GM12878 (cell line): ENCODE results near the gene ADORA2B. TPM values are rescaled to one million over a fixed set of nuclear protein-coding genes. Genes with fewer than 3 reads are reported as not detected.

Experiments used
- ATAC-seq: fragments of 200-7000 bp; cut with Tn5 transposase; 3 replicates; pipeline ENCODE4 v1.9.1; 2020; ENCODE audit warnings: mild to moderate bottlenecking, moderate library complexity
- BruUV-seq: library from RNA; stranded (reverse); fragments of 400-500 nt; replicated peaks from 2 replicates; lab custom pipeline; 2021; lab: Mats Ljungman, UMichigan
- CTCF ChIA-PET: fragments of 300-600 bp; sonication (Branson Sonifier 250); formaldehyde crosslinking; extraction: SDS; loops from one replicate; lab custom pipeline; 2021; ENCODE audit warnings: inconsistent platforms; lab: Yijun Ruan, JAX
- POLR2A ChIA-PET: fragments of 350-600 bp; formaldehyde crosslinking; extraction: SDS; loops from one replicate; lab custom pipeline; 2021; ENCODE audit warnings: inconsistent platforms; lab: Charles Lee
- RAD21 ChIA-PET: fragments of 300-600 bp; sonication (Branson Sonifier 250); formaldehyde crosslinking; loops from one replicate; lab custom pipeline; 2023; ENCODE audit warnings: antibody characterized with exemption; ENCODE audit not compliant: unreplicated experiment; lab: Charles Lee
- SMC1A ChIA-PET: fragments of 300-600 bp; sonication (Branson Sonifier 250); formaldehyde crosslinking; loops from one replicate; lab custom pipeline; 2023; ENCODE audit not compliant: unreplicated experiment, uncharacterized antibody; lab: Charles Lee
- DNase-seq: peaks from one replicate; pipeline ENCODE4 v3.0.0-alpha.2; 2011; ENCODE audit warnings: low read depth, low spot score
- FAIRE-seq: peaks from 3 replicates; lab custom pipeline; 2011; peaks lifted over from hg19 to GRCh38; lab: Jason Lieb, UNC
- H2AFZ ChIP-seq: 2 replicates; pipeline ENCODE4 v1.6.0; 2011; ENCODE audit warnings: low read depth, low read length, control low read depth; ENCODE audit not compliant: control insufficient read depth
- H3K27ac ChIP-seq: 2 replicates; pipeline ENCODE4 v1.5.1; 2011; ENCODE audit warnings: control low read depth; ENCODE audit not compliant: control insufficient read depth, insufficient read depth
- H3K27me3 ChIP-seq, 2 experiments: replicated peaks in 1 of 2; 2 replicates each; pipeline versions ENCODE4 v1.6.0 to v1.6.1; 2011; ENCODE audit warnings: low read length in 1 of 2; ENCODE audit not compliant: control insufficient read depth in 2 of 2, insufficient read depth in 2 of 2
- H3K36me3 ChIP-seq, 2 experiments: 2 replicates each; pipeline ENCODE4 v1.5.1; 2011; ENCODE audit warnings: low read length in 1 of 2; ENCODE audit not compliant: control insufficient read depth in 2 of 2, insufficient read depth in 2 of 2
- H3K4me1 ChIP-seq: 2 replicates; pipeline ENCODE4 v1.6.1; 2011; ENCODE audit warnings: mild to moderate bottlenecking, low read length, moderate library complexity, mixed read lengths; ENCODE audit not compliant: control insufficient read depth, insufficient read depth
- H3K4me2 ChIP-seq: 2 replicates; pipeline ENCODE4 v1.6.0; 2011; ENCODE audit warnings: control low read depth; ENCODE audit not compliant: control insufficient read depth, insufficient read depth
- H3K4me3 ChIP-seq: fragments of 200-600 bp; sonication (generic); 2 replicates; pipeline ENCODE4 v1.5.1; 2016
- H3K79me2 ChIP-seq: 2 replicates; pipeline ENCODE4 v1.6.0; 2011; ENCODE audit warnings: low read length; ENCODE audit not compliant: control insufficient read depth, insufficient read depth
- H3K9ac ChIP-seq: 2 replicates; pipeline ENCODE4 v1.8.0; 2011; ENCODE audit warnings: low read length, control low read depth, mixed read lengths; ENCODE audit not compliant: control insufficient read depth, insufficient read depth
- H3K9me3 ChIP-seq: replicated peaks from 3 replicates; pipeline ENCODE4 v1.5.1; 2011; ENCODE audit warnings: mild to moderate bottlenecking, low read length; ENCODE audit not compliant: control insufficient read depth, insufficient read depth
- H4K20me1 ChIP-seq: 2 replicates; pipeline ENCODE4 v1.6.0; 2011; ENCODE audit not compliant: control insufficient read depth, insufficient read depth
- CTCF ChIP-seq, 3 experiments: IDR thresholded peaks in 2 of 3; conservative IDR thresholded peaks in 1 of 3; 2 replicates each; pipeline ENCODE4 v1.5.1; 2011; ENCODE audit warnings: low read depth in 3 of 3, low read length in 3 of 3, mild to moderate bottlenecking in 3 of 3, control low read depth in 2 of 3, moderate library complexity in 2 of 3, inconsistent platforms in 1 of 3, mixed read lengths in 1 of 3; ENCODE audit not compliant: control insufficient read depth in 2 of 3, insufficient read depth in 1 of 3; ENCODE audit errors: extremely low read depth in 1 of 3
- FOXK2 ChIP-seq: fragments of 450-650 bp; IDR thresholded peaks from 2 replicates; pipeline ENCODE4 v1.6.1; 2017; ENCODE audit warnings: mild to moderate bottlenecking, moderate library complexity
- MEF2A ChIP-seq: IDR thresholded peaks from 2 replicates; pipeline ENCODE4 v1.6.1; 2011; ENCODE audit warnings: low read depth, mild to moderate bottlenecking, low read length, moderate library complexity; ENCODE audit not compliant: insufficient read depth
- PRDM15 ChIP-seq: fragments of 450-650 bp; formaldehyde crosslinking; IDR thresholded peaks from 2 replicates; pipeline ENCODE4 v1.4.0; 2020; ENCODE audit warnings: mild to moderate bottlenecking, moderate library complexity
- ZBTB11 ChIP-seq: fragments of 450-650 bp; formaldehyde crosslinking; IDR thresholded peaks from 2 replicates; pipeline ENCODE4 v1.5.0; 2022; ENCODE audit warnings: mild to moderate bottlenecking, missing genetic modification characterization
- WGBS: methylation state at CpG from one replicate; pipeline ENCODE4 v1.1.6; 2016; ENCODE audit warnings: low lambda C conversion rate; ENCODE audit not compliant: insufficient replicate concordance, insufficient coverage; ENCODE audit errors: missing lambda C conversion rate; 5-methylcytosine and 5-hydroxymethylcytosine counted together
- in situ Hi-C: fragments of 300-500 bp; cut with MboI; formaldehyde crosslinking; loops from 9 replicates; pipeline ENCODE4 v1.14.3; 2018; ENCODE audit warnings: mixed read lengths
- intact Hi-C: fragments of 100-400 bp; cut with micrococcal nuclease; formaldehyde crosslinking; loops from one replicate; pipeline ENCODE4 v1.14.2; 2022; ENCODE audit not compliant: unreplicated experiment
- polyA plus RNA-seq, 11 experiments: library from polyadenylated mRNA; depleted of rRNA in 4 of 11; unstranded in 6 of 11; stranded (reverse) in 5 of 11; fragments of >200 nt; fragmentation: Nextera tagmentation in 4 of 11; fragmentation: Illumina TruSeq in 1 of 11; extraction: Ambion mirVana in 4 of 11; extraction: Trizol in 1 of 11; gene quantifications; 1 replicate in 1 of 11; 2 replicates in 10 of 11; pipeline versions ENCODE4 v1.2.1 to v1.2.3, GENCODE V29; 2011 to 2016; ENCODE audit warnings: inconsistent platforms in 2 of 11, missing spikeins in 2 of 11, low read depth in 1 of 11
- total RNA-seq, 4 experiments: library from RNA; depleted of rRNA in 3 of 4; stranded (reverse); fragments of >200 nt in 3 of 4; fragmentation: Illumina TruSeq in 1 of 4; extraction: Trizol in 1 of 4; gene quantifications; 2 replicates each; pipeline versions ENCODE4 v1.2.1 to v1.2.3, GENCODE V29; 2013 to 2021

The ADORA2B gene
- total and polyA plus RNA-seq, 10 of the 15 experiments (the other 5 are each of a cell fraction or from before 2014, with no cell fraction given) = 0.05 to 0.42 (median 0.17) TPM

- H3K4me3 ChIP-seq = no peak overlapping the region
- in situ Hi-C loops = no loop called here
- H3K9me3 ChIP-seq = peaks cover 2% of the 10 kb centered on the region
- no peak for DNase-seq
- H3K36me3 ChIP-seq = peaks cover 5 to 6% of the 10 kb centered on the region in 2 experiments; a peak in 3 of 4 replicates
- no TSS peak for BruUV-seq
- H3K4me2 ChIP-seq = no peak overlapping the region
- H3K27ac ChIP-seq = no peak overlapping the region
- H3K79me2 ChIP-seq = peaks cover 23% of the 10 kb centered on the region
- intact Hi-C loops = no loop called here
- FAIRE-seq = no peak
- H3K9ac ChIP-seq = no peak overlapping the region
- ChIA-PET CTCF (no interaction called here), RAD21 (no interaction called here), POLR2A (no interaction called here), SMC1A (no interaction called here)
- peaks cover 11% of the 10 kb centered on the region for H3K4me1 ChIP-seq
- no peak overlapping the region for H2AFZ ChIP-seq
- H4K20me1 ChIP-seq = no peaks in the 10 kb centered on the region
- no peak for ATAC-seq
- WGBS = 100% methylated on average over 2 of the region's 2 CpGs
- no peaks in the 10 kb centered on the region for H3K27me3 ChIP-seq
- no peak for TF ChIP-seq PRDM15 (CRISPR knock-in tag)
Measured at GRCh38 chr17:16002708-16003260, 57.9 kb downstream of the ADORA2B start.

GRCh38 chr17:16003841-16004240 lies 58.9 kb downstream of the ADORA2B start:
- peaks cover 23% of the 10 kb centered on the region for H3K79me2 ChIP-seq
- no peak overlapping the region for H3K4me3 ChIP-seq
- no peak overlapping the region for H3K4me2 ChIP-seq
- intact Hi-C loops (no loop called here), in situ Hi-C loops (no loop called here)
- ChIA-PET SMC1A (interaction anchor here (1.4 kb wide), 1 partner anchor 22 kb away, joined by 5 read pairs; no protein-coding TSS in a partner anchor), RAD21 (no interaction called here), CTCF (no interaction called here), POLR2A (no interaction called here)
- H2AFZ ChIP-seq = no peak overlapping the region
- FAIRE-seq = no peak
- H3K9me3 ChIP-seq = peaks cover 2% of the 10 kb centered on the region
- H4K20me1 ChIP-seq = no peaks in the 10 kb centered on the region
- no peak overlapping the region for H3K27ac ChIP-seq
- BruUV-seq = no TSS peak
- no peak overlapping the region for H3K9ac ChIP-seq
- ATAC-seq = no peak
- H3K4me1 ChIP-seq = peaks cover 4% of the 10 kb centered on the region
- 100% methylated on average over 1 of the region's 1 CpG for WGBS
- H3K27me3 ChIP-seq = no peaks in the 10 kb centered on the region
- DNase-seq = no peak
- peaks cover 5 to 6% of the 10 kb centered on the region in 2 experiments; a peak in 3 of 4 replicates for H3K36me3 ChIP-seq
- TF ChIP-seq MEF2A = no peak
- no peak for TF ChIP-seq CTCF (IDR thresholded peaks at IDR 0.05 in 2 of 3, conservative IDR thresholded peaks at IDR 0.05 in 1 of 3; ENCODE audit: control insufficient read depth in 2 of 3, extremely low read depth in 1 of 3, insufficient read depth in 1 of 3, low read depth in 3 of 3, low read length in 3 of 3)
- TF ChIP-seq FOXK2 = no peak
- TF ChIP-seq ZBTB11 (CRISPR knock-in tag) = no peak
